GM21737 (cell line): ENCODE measurements around the gene GSTCD.

Experiments used
- ATAC-seq: cut with Tn5 transposase; IDR thresholded peaks from one replicate; pipeline ENCODE4 v1.9.1; 2021; ENCODE audit warnings: mild to moderate bottlenecking, moderate library complexity; ENCODE audit not compliant: unreplicated experiment

GSTCD gene

GRCh38 chr4:105875233-105875632 is 166.6 kb downstream of the GSTCD start:
- ATAC-seq, result no peak

- no peak for ATAC-seq
Measured at GRCh38 chr4:105878668-105879067, 170.1 kb downstream of the GSTCD start.

- no peak for ATAC-seq
Measured at GRCh38 chr4:105887508-105887907, 178.9 kb downstream of the GSTCD start.

GRCh38 chr4:105894660-105895582 is 186.3 kb downstream of the GSTCD start, which contains the start of gene NPNT:
Gene NPNT (plus strand): TSS chr4:105895471. CDS start chr4:105895653, 182 bp downstream.
- ATAC-seq, result no peak

GRCh38 chr4:105895583-105896460 is 187.2 kb downstream of the GSTCD start:
- no peak for ATAC-seq

GRCh38 chr4:105896461-105896942 is 187.9 kb downstream of the GSTCD start:
- ATAC-seq, result no peak
